Muscle layer of duodenum (tissue), 2 donors: ENCODE results near the gene ZNF362.

Experiments
- H3K27ac ChIP-seq: one replicate; pipeline ENCODE4 v1.7.0; 2013; ENCODE audit warnings: mild to moderate bottlenecking, low read length
- H3K27me3 ChIP-seq: one replicate; pipeline ENCODE4 v1.7.0; 2013; ENCODE audit warnings: low read depth, mild to moderate bottlenecking, control low read depth, low read length
- H3K36me3 ChIP-seq, 2 donors: one replicate each; pipeline ENCODE4 v1.7.0; 2013; ENCODE audit warnings: low read length in 2 of 2, control low read depth in 1 of 2, mild to moderate bottlenecking in 1 of 2; ENCODE audit not compliant: insufficient read depth in 2 of 2, control insufficient read depth in 1 of 2
- H3K4me1 ChIP-seq, 2 donors: one replicate each; pipeline ENCODE4 v1.7.0; 2013; ENCODE audit warnings: low read length in 2 of 2, mild to moderate bottlenecking in 2 of 2, control low read depth in 1 of 2, moderate library complexity in 1 of 2; ENCODE audit not compliant: insufficient read depth in 2 of 2, control insufficient read depth in 1 of 2
- H3K4me3 ChIP-seq, 2 donors: one replicate each; pipeline ENCODE4 v1.7.0; 2013; ENCODE audit warnings: low read length in 2 of 2, low read depth in 1 of 2, mild to moderate bottlenecking in 1 of 2
- H3K9me3 ChIP-seq, 2 donors: one replicate each; pipeline ENCODE4 v1.7.0; 2013; ENCODE audit warnings: low read length in 2 of 2, control low read depth in 1 of 2, mild to moderate bottlenecking in 1 of 2; ENCODE audit not compliant: control insufficient read depth in 1 of 2
- donor health status: healthy.

The ZNF362 gene

DNA sequence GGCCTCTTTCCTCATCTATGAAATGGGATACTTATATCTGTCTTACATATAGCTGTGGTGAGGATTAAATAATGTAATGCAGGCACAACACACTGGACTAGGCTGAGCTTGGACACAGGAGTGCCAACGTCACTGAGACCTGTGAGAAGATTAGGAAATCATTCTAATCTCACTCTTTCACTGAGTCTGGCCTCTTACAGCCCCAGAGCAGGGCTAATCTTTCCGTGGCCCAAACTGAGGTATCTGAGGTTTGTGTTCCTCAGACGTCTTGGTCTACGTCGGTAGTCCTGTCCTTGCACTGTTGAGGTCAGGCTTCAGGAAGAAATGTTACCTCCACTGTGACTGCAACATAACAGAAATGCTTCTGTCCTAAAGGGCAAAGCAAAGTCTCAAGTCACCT, 87.2 kb downstream of the ZNF362 start:
- Histone ChIP-seq H3K4me3 (peak overlapping the region in 1 of 2 donors; percentile 5), H3K9me3 (no peaks in the 10 kb centered on the region), H3K27ac (peak overlapping the region; percentile 74)

DNA sequence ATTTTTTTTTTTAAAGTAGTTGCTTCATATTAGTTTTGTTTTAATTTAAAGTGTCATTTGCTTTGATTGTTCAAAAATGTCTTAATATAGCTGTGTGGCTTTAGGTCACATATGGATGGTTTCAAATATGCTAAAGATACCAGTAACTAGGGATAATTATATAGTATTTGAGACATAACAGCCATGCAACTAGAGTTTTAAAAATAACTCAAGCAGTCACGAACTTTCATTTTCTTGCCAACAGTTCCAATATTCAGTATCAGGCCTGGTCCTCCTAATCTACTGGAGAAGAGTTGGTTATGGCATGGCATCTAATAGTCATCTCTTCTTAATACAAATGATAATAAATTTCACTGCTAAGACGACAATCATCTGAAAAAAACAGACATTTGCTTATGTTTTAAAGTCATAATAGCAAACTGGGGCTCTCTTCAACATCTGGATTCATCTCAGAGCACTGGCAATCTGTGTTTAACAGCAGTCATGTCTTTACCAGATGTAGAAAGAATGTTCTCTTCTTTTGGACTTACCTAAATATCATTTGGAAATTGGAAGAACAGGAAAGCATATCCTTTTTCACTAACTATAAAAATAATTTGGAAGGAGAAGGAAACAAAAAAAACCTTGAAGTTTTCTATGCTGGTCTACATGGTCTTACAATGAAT, 88.7 kb downstream of the ZNF362 start:
- Histone ChIP-seq H3K9me3 (no peaks in the 10 kb centered on the region), H3K27me3 (no peaks in the 10 kb centered on the region), H3K4me1 (peaks cover 67 to 69% of the 10 kb centered on the region in 2 donors), H3K4me3 (peak overlapping the region in 1 of 2 donors; percentile 3), H3K27ac (peak overlapping the region; percentile 95), H3K36me3 (peaks cover 7 to 17% of the 10 kb centered on the region in 2 donors)

More for the DNA sequence above, 87.2 kb downstream of the ZNF362 start:
- peaks cover 7 to 17% of the 10 kb centered on the region in 2 donors for H3K36me3 ChIP-seq
- peaks cover 77 to 84% of the 10 kb centered on the region in 2 donors for H3K4me1 ChIP-seq
- no peaks in the 10 kb centered on the region for H3K27me3 ChIP-seq

DNA sequence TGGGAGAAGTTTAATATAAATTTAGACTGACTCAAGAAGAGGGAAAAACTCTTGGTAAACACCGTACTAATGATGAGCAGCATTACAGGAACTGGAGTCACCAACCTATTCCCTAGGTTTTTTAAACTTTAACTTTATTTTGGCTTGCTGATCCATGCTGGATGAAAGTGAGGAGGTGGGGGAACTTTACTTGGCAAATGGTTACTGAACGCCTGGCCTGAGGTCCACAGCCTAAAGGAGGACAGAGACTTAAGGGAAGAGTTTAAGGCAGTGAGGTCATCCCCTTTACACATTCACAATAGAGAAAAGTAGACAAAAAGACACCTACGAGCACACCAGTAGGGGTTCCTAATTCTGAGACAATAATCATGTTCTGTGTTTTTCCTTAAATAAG, 90.2 kb downstream of the ZNF362 start:
- H3K36me3 ChIP-seq: peaks cover 7 to 15% of the 10 kb centered on the region in 2 donors
- peaks cover 54 to 63% of the 10 kb centered on the region in 2 donors for H3K4me1 ChIP-seq
- peak overlapping the region; percentile 77 to 93 for H3K4me3 ChIP-seq
- no peaks in the 10 kb centered on the region for H3K27me3 ChIP-seq
- H3K9me3 ChIP-seq: no peaks in the 10 kb centered on the region
- peak overlapping the region; percentile 95 for H3K27ac ChIP-seq

DNA sequence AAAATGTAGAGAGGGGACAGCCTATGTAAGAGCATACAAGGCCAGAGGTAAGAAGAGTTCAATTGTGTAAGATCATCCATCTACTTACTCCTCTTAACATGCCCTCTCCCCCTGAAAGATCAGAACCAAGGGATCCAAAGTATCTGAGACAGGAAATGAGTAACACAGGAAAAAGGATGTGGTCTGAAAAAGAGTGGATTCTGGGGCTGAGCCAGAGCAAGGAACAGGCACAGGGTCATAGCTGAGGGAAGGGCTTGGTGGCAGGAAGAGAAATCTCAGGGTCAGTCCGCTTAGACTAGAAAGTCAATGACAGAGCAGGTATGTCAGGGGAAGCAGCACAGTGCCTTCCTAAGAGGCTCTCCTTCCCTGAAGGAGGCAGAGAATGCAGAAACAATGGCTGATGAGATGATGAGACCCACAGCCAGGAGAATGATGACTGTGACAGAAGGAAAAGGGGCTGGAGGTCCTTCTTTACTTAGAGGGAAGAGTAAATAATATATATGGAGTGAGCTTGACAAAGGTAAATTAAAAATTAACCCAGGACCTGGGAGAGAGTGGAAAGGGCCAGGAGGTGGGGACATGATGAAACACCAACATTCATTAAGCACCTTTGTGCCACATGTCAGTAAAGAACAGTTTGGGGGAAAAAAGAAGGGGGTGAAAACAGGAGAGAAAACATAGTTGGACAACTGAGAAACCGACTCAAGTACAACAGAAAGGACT, 90.8 kb downstream of the ZNF362 start:
- Histone ChIP-seq H3K4me3 (peak overlapping the region; percentile 77 to 93), H3K9me3 (no peaks in the 10 kb centered on the region), H3K27ac (peak overlapping the region; percentile 95), H3K27me3 (no peaks in the 10 kb centered on the region), H3K36me3 (peaks cover 7 to 10% of the 10 kb centered on the region in 2 donors), H3K4me1 (peaks cover 48 to 57% of the 10 kb centered on the region in 2 donors)

DNA sequence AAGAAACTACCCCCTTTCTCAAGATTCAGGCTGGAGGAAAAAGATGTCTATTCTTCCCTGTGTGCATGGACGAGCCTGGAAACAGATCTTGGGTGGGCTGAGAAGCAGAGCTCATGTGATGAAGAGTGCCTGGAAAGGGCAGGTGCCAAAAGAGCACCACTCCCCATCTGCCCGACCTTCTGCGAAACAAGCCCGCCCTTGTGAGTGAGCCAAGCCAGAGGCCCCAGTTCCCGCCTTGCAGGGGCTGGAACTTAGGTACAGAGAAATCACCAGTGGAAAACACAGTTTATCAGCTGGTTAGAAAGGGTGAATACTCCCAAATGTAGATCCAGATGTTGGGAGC, 91.3 kb downstream of the ZNF362 start:
- no peaks in the 10 kb centered on the region for H3K27me3 ChIP-seq
- H3K36me3 ChIP-seq: peaks cover 7 to 8% of the 10 kb centered on the region in 2 donors
- H3K4me1 ChIP-seq: peaks cover 43 to 52% of the 10 kb centered on the region in 2 donors
- H3K27ac ChIP-seq: peak overlapping the region; percentile 95
- peak overlapping the region; percentile 77 to 93 for H3K4me3 ChIP-seq
- no peaks in the 10 kb centered on the region for H3K9me3 ChIP-seq

DNA sequence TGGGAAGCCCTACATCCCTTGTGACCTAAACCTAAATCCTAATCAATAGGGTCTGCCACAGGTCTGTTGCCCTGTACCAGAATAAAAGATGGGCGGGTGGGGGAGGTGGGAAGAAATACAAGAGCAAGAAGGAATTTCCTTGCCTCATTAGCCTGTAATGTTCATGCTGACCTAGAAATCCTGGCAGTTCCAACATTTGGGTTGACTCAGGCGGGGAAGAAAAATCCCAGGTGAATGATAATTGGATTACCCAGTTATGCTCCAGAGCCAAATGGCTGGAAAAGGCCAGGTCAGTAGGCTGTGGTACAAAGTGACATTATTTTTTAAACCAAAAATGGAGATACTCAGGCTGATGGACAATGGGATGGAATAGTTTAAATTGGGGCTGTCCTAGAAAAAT, 91.9 kb downstream of the ZNF362 start:
- peak overlapping the region; percentile 77 to 93 for H3K4me3 ChIP-seq
- H3K27me3 ChIP-seq: no peaks in the 10 kb centered on the region
- H3K4me1 ChIP-seq: peaks cover 37 to 48% of the 10 kb centered on the region in 2 donors
- peaks cover 4 to 7% of the 10 kb centered on the region in 2 donors for H3K36me3 ChIP-seq
- H3K9me3 ChIP-seq: no peaks in the 10 kb centered on the region
- peak overlapping the region; percentile 95 for H3K27ac ChIP-seq

DNA sequence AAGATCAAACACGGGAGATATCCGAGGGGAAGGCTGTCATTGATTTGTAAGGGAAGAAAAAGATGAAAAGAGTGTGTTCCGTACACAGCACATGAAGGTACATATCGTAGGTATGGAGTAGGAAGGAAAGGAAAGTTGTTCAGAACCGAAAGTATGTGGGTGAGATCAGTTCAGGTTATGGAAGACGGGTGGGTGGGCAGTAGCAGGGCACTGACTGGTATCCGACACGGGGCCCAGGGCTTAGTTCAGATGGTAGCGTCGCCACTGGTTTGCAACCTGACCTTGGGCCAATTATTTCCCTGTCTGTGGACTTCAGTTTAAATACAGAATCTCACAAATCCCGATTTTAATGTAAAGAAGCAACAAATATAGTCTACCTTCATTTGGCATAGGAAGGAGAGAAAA, 92.4 kb downstream of the ZNF362 start:
- peaks cover 33 to 44% of the 10 kb centered on the region in 2 donors for H3K4me1 ChIP-seq
- H3K4me3 ChIP-seq: peak overlapping the region; percentile 77 to 93
- H3K36me3 ChIP-seq: peaks cover 2 to 5% of the 10 kb centered on the region in 2 donors
- H3K27ac ChIP-seq: peak overlapping the region; percentile 95
- H3K9me3 ChIP-seq: no peaks in the 10 kb centered on the region
- no peaks in the 10 kb centered on the region for H3K27me3 ChIP-seq

DNA sequence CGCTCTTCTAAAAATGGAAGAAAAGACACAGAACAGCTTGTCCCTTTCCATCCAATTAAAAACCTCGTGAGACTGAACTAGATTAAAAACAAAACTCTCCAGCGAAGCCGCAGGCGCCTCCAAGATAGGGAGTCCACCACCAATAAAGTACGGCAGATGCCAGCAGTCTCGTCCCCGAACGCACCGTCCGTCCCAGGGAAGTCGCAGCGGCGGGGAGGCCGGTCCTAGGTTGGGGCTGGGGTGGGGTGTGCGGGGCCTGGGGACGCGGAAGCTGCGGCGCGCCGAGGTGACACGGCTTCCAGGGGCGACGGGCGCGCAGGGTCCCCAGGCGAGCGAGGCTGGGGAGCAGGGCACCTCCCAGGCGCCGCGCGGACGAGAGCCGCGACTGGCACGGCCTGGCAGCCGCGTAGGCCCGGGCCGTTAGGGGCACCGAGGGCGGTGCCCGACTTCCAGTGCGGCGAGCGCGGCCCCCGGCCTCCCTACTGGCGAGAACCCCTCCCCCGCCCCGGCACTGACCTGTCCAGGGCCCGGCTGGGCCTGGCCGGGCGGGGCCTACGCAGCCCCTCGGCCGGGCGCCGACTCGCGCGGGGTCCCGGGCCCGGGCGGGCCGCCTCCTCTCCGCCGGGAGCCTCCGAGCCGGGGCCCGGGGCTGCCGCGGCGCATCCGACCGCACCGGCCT, 92.9 kb downstream of the ZNF362 start:
- Histone ChIP-seq H3K27me3 (no peaks in the 10 kb centered on the region), H3K36me3 (peaks cover 0 to 5% of the 10 kb centered on the region in 2 donors), H3K9me3 (no peaks in the 10 kb centered on the region), H3K4me3 (peak overlapping the region; percentile 77 to 93), H3K27ac (peak overlapping the region; percentile 95), H3K4me1 (peaks cover 29 to 39% of the 10 kb centered on the region in 2 donors)

DNA sequence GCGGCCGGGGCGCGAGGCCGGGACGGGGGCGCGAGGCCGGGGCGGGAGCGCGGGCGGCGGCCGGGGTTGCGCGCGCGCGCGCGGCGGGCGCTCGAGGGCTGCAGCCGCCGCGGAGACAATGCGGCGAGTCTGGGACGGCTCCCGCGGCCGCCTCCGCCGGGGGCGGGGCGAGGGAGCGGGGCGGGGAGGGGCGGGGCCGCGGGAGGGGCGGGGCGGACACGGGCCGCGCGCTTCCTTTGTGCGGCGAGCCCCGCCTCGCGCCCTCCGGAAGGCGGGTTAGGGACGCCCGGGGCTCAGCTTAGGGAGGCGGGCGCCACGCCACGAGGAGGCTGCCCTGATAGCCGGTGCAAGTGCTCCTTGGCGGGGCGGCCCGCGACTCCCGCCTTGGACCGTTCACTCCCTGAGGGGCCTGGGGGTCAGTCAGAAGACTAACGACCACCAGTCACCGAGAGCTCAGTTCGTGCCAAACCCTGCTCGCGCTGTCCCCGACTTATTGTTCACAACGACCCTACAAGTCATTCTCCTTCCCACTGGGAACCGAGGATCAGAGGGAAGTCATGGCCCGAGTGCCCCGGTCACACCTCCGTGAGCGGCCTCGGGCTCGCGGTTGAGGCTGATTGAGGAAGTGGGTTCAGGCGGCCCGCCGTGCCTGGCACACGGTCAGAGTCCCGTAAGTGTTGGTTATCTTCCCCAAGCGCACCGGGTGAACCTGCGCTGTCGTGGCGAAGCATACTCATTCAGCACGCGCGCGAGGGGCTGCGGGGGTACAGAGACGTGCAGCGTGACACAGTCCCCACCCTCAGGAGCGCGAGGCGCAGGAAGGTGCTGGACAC, 93.7 kb downstream of the ZNF362 start:
- Histone ChIP-seq H3K27me3 (no peaks in the 10 kb centered on the region), H3K4me3 (peak overlapping the region; percentile 57 to 80), H3K4me1 (peaks cover 21 to 35% of the 10 kb centered on the region in 2 donors), H3K27ac (peak overlapping the region; percentile 76), H3K36me3 (peaks cover 0 to 12% of the 10 kb centered on the region in 2 donors), H3K9me3 (no peaks in the 10 kb centered on the region)
